UCSD-AML1 (cell line): Measurements from ENCODE around the gene NEK10.
"Not testable (repeated sequence)": the region's sequence is repeated elsewhere in the genome, so short reads cannot be mapped to it uniquely, and the experiment has no call there.

Experiments
- DNase-seq: peaks from one replicate; lab custom pipeline; 2025; ENCODE audit not compliant: unreplicated experiment; lab: John Stamatoyannopoulos, UW

Gene NEK10

GRCh38 chr3:27368831-27369607 lies at the start of gene NEK10:
TSS of gene NEK10 (minus strand) at chr3:27369383. CDS start at chr3:27352882, 16,501 bp downstream.
- peak; percentile 79 for DNase-seq

- DNase-seq, result no peak
Observed at GRCh38 chr3:27415202-27415601, 46.0 kb upstream of the NEK10 start.

- no peak for DNase-seq
Observed at GRCh38 chr3:27392950-27393679, 23.9 kb upstream of the NEK10 start.

GRCh38 chr3:27392414-27392813 lies 23.2 kb upstream of the NEK10 start:
- DNase-seq, result not testable (repeated sequence)

GRCh38 chr3:27391796-27392195 lies 22.6 kb upstream of the NEK10 start:
- no peak for DNase-seq

- DNase-seq, result no peak
Observed at GRCh38 chr3:27387625-27388024, 18.4 kb upstream of the NEK10 start.

GRCh38 chr3:27385504-27385903 lies 16.3 kb upstream of the NEK10 start:
- no peak for DNase-seq

GRCh38 chr3:27384191-27384590 lies 15.0 kb upstream of the NEK10 start:
- no peak for DNase-seq

- no peak for DNase-seq
Observed at GRCh38 chr3:27380433-27381357, 11.5 kb upstream of the NEK10 start.

GRCh38 chr3:27378331-27378730 lies 9.1 kb upstream of the NEK10 start:
- no peak for DNase-seq

GRCh38 chr3:27376109-27376772 lies 7.1 kb upstream of the NEK10 start:
- DNase-seq, result no peak

- no peak for DNase-seq
Observed at GRCh38 chr3:27366062-27366591, 3.1 kb downstream of the NEK10 start.

- no peak for DNase-seq
Observed at GRCh38 chr3:27360113-27361078, 8.8 kb downstream of the NEK10 start.

GRCh38 chr3:27358372-27358771 lies 10.8 kb downstream of the NEK10 start:
- no peak for DNase-seq

- DNase-seq, result peak; percentile 37
Observed at GRCh38 chr3:27357665-27358258, 11.4 kb downstream of the NEK10 start.

GRCh38 chr3:27356976-27357375 lies 12.2 kb downstream of the NEK10 start:
- DNase-seq, result no peak

GRCh38 chr3:27354588-27355203 lies 14.5 kb downstream of the NEK10 start:
- no peak for DNase-seq

GRCh38 chr3:27354161-27354560 lies 15.0 kb downstream of the NEK10 start:
- no peak for DNase-seq

- DNase-seq, result no peak
Observed at GRCh38 chr3:27353221-27353620, 16.0 kb downstream of the NEK10 start.
